NB4 (cell line): ENCODE measurements around the gene GRIK1.

Experiments used
- POLR2A ChIP-seq: IDR thresholded peaks from 2 replicates; pipeline ENCODE4 v1.6.1; 2011; ENCODE audit warnings: mild to moderate bottlenecking; ENCODE audit not compliant: insufficient read length; ENCODE audit errors: extremely low read depth
- TF ChIP-seq, protein P1 (sequence below): IDR thresholded peaks from one replicate; pipeline ENCODE4 v1.5.1; 2012; ENCODE audit warnings: low read depth, low read length

DNA sequence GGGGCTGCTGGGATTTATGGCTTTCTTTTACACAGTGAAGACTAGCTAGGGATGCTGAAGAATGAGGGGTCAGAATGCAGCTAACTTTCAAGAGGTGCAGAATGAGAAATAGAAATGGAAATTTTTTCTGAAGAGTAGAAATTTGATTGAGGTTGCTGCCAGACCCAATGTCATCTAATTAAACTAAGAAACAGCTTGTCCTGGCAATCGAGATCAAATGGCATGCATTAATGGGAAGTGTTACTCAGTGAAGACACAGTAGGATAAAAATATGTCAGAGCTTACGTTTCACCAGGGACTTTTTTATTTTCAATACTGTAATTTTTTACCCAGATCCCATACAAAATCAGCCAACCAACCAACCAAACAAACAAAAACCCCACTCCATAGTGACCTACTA, 306.0 kb downstream of the GRIK1 start:
- TF ChIP-seq, protein P1, sequence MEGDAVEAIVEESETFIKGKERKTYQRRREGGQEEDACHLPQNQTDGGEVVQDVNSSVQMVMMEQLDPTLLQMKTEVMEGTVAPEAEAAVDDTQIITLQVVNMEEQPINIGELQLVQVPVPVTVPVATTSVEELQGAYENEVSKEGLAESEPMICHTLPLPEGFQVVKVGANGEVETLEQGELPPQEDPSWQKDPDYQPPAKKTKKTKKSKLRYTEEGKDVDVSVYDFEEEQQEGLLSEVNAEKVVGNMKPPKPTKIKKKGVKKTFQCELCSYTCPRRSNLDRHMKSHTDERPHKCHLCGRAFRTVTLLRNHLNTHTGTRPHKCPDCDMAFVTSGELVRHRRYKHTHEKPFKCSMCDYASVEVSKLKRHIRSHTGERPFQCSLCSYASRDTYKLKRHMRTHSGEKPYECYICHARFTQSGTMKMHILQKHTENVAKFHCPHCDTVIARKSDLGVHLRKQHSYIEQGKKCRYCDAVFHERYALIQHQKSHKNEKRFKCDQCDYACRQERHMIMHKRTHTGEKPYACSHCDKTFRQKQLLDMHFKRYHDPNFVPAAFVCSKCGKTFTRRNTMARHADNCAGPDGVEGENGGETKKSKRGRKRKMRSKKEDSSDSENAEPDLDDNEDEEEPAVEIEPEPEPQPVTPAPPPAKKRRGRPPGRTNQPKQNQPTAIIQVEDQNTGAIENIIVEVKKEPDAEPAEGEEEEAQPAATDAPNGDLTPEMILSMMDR = no peak
- no peak for TF ChIP-seq POLR2A
